GM23248 (cell line): Measurements from ENCODE around the gene PTPRR.

Experiments
- EZH2 ChIP-seq: fragments of 200-600 bp; sonication (generic); IDR thresholded peaks from 2 replicates; pipeline ENCODE4 v1.6.1; 2018; ENCODE audit warnings: antibody characterized with exemption, mild to moderate bottlenecking; ENCODE audit not compliant: insufficient read depth, poor library complexity, severe bottlenecking
- EZH2phosphoT487 ChIP-seq: fragments of 200-600 bp; sonication (generic); IDR thresholded peaks from 2 replicates; pipeline ENCODE4 v1.6.1; 2018; ENCODE audit warnings: antibody characterized with exemption, moderate library complexity, mild to moderate bottlenecking, low read depth; ENCODE audit not compliant: insufficient read depth

- TF ChIP-seq EZH2 (no peak), EZH2phosphoT487 (no peak)
Observed at GRCh38 chr12:70918321-70918720, 2.2 kb downstream of the PTPRR start.
